Activated naive CD8-positive, alpha-beta T cell treated with anti-CD3 and anti-CD28 coated beads, Interleukin-2, amount 50 U/mL, for 24 hours (primary cell): ENCODE data around the gene FH.

ENCODE experiments used
- ATAC-seq: fragments of 150-1000 bp; cut with Tn5 transposase; one replicate; pipeline ENCODE4 v1.10.0; 2021
- DNase-seq: peaks from one replicate; pipeline ENCODE4 v3.0.0; 2021
- H3K27ac Mint-ChIP-seq: one replicate; pipeline ENCODE4 v1.8.0; 2021; ENCODE audit warnings: mild to moderate bottlenecking, mixed read lengths
- H3K27me3 Mint-ChIP-seq: one replicate; pipeline ENCODE4 v1.8.0; 2021; ENCODE audit warnings: mixed read lengths
- H3K36me3 Mint-ChIP-seq: one replicate; pipeline ENCODE4 v1.8.0; 2021; ENCODE audit warnings: low read depth, mixed read lengths
- H3K4me1 Mint-ChIP-seq: one replicate; pipeline ENCODE4 v1.8.0; 2021; ENCODE audit warnings: mixed read lengths
- H3K4me3 Mint-ChIP-seq: one replicate; pipeline ENCODE4 v1.8.0; 2021; ENCODE audit warnings: mild to moderate bottlenecking, moderate library complexity, mixed read lengths
- H3K9me3 Mint-ChIP-seq: one replicate; pipeline ENCODE4 v1.8.0; 2021; ENCODE audit warnings: mixed read lengths

Gene FH

DNA sequence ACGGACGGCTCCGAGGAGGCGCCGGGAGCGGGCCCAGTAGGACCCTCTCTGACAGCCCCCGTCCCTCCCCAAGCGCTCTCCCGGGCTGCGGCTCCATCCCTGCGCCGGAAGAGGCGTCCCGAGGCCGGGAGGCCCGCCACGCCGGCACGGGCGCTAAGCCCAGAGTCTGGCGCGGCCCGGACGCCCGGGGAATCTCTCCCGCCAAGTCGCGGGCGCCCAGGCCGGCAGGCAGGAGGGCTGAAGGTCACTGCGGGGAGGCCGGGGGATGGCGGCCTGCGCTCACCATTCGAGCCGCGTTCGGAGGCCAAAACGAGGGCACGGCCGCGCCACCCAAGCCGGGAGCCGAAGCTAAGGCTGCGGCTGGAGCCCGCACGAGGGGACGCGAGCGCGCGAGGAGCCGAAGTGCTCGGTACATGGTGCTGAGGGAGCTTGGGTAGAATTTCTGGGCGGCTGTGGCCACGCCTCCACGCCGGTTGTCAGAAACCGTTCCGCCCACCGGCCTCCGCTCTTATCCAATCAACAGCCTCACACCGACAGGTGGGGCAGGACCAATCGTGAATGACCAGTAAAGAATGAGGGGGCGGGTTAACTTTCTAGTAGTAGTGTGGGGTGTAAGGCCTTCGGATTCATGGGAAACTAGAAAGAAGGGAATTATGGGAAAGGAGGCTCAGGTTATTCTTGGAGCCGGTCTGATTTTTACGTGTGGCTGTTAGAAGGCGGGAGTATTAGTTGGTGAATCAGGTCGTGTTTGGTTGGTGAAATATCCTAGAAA lies at the start of gene FH:
FH (minus strand) TSS at position 448 of the 772 bp plus-strand sequence; CDS start at position 415, 33 bp downstream.
- peak within 1 kb of the TSS; percentile 89 for H3K4me3 Mint-ChIP-seq
- H3K27ac Mint-ChIP-seq = peak within 1 kb of the TSS; percentile 80
- DNase-seq (peak; percentile 91), ATAC-seq (peak; percentile 98)
- no peaks in the 10 kb centered on the region for H3K9me3 Mint-ChIP-seq
- peaks cover 22% of the 10 kb centered on the region for H3K27me3 Mint-ChIP-seq
- H3K4me1 Mint-ChIP-seq = peaks cover 24% of the 10 kb centered on the region
- H3K36me3 Mint-ChIP-seq = peaks cover 14% of the 10 kb centered on the region

DNA sequence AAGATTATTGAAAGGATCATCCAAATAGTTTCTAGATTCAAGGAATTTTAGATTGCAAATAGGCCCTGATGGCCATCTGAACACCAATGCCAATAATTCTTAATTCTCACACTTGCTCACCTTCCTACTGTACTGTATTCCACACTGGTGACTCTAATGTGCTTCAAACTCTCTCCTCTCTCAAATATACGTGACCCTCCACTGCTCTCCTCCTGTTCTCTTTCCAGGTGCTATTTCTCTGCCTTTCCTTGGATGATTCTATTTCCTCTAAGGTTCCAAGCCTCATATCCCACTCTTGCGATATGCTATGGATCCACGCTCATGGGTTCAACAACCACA lies 41.3 kb upstream of the FH start:
- H3K4me1 Mint-ChIP-seq = no peaks in the 10 kb centered on the region
- no peaks in the 10 kb centered on the region for H3K27me3 Mint-ChIP-seq
- DNase-seq (no peak), ATAC-seq (no peak)
- H3K9me3 Mint-ChIP-seq = no peaks in the 10 kb centered on the region
- H3K4me3 Mint-ChIP-seq = no peak overlapping the region
- no peaks in the 10 kb centered on the region for H3K36me3 Mint-ChIP-seq
- H3K27ac Mint-ChIP-seq = no peak overlapping the region

DNA sequence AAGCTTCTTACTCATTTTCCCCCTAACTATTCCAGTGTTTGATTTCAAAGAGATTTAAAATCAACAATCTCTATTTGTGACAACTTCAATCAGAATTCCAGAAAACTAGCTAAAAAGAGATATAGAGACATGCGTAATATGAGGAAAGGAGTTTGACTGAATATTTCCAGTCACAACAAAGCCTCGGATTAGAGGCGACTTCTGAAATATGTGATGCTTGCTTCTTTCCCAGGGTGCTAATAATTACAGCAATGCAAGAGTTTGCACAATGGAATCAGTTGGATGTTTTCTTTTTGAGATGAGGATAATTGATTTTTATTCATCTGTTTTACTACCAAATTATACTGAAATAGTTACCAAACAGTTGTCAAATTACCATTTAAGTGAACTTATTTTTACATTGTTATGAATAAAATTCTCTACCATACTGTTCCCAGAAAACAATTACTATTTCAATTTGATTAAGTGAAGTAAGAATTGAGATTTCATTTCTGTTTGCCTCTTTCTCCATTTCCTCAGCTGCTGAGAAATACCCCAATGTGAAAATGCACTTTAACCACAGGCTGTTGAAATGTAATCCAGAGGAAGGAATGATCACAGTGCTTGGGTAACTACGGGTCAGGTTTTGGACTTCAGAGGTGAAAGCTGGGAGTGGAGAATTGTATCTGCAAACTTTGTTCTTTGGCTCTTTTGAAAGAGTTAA lies 40.7 kb upstream of the FH start:
- Mint-ChIP-seq H3K27ac (no peak overlapping the region), H3K36me3 (no peaks in the 10 kb centered on the region), H3K4me1 (no peaks in the 10 kb centered on the region), H3K9me3 (no peaks in the 10 kb centered on the region), H3K27me3 (no peaks in the 10 kb centered on the region), H3K4me3 (no peak overlapping the region)
- ATAC-seq = no peak
- DNase-seq = no peak

DNA sequence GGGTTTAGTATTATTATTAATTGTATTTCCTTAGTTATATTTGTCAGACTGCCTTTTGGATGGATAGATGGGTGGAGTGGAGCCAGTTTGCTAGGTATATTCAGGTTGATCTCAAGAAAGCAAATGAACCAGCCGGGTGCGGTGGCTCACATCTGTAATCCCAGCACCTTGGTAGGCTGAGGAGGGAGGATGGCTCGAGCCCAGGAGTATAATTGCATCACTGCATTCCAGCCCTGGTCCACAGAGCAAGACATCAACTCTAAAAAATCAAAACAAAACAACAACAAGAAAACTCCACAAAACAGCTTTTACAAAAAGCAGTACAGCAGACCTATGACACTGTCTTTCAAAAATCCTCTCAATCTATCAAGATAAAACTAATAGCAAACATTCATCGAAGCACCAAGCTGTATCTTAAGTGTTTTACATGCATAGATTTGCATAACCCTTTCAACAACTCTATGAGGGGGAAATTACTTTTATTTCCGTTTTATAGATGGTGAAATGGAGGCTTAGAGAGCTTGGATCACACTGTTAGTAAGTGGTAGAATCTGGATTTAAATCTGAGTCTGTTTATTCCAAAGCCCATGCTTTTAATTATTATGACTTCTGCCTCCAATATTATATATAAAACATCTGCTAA lies 38.1 kb upstream of the FH start:
- no peak overlapping the region for H3K27ac Mint-ChIP-seq
- H3K9me3 Mint-ChIP-seq = no peaks in the 10 kb centered on the region
- ATAC-seq (no peak), DNase-seq (no peak)
- H3K36me3 Mint-ChIP-seq = peaks cover 2% of the 10 kb centered on the region
- no peaks in the 10 kb centered on the region for H3K27me3 Mint-ChIP-seq
- H3K4me1 Mint-ChIP-seq = peaks cover 2% of the 10 kb centered on the region
- H3K4me3 Mint-ChIP-seq = no peak overlapping the region

DNA sequence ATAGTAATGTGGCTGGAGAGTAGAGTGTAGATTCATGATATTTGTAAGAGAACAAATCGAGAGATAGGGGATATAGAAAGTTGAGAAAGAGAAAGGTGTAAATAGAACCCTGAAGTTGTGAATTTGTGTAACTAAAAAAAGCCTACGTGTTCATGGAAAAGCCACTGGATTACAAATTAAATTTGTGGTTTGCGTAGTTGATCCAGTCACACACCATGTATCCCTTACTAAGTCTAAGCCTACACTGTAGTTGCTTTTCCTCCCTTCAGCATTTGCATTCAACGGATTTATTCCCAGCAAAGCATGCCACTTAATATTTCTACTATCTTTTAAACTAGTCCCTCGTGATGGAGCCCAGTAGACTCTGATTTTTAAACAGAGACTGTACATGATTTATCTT lies 37.5 kb upstream of the FH start:
- Mint-ChIP-seq H3K27me3 (no peaks in the 10 kb centered on the region), H3K4me3 (no peak overlapping the region), H3K9me3 (no peaks in the 10 kb centered on the region), H3K36me3 (peaks cover 2% of the 10 kb centered on the region), H3K4me1 (peaks cover 8% of the 10 kb centered on the region), H3K27ac (no peak overlapping the region)
- DNase-seq = no peak
- ATAC-seq = no peak

DNA sequence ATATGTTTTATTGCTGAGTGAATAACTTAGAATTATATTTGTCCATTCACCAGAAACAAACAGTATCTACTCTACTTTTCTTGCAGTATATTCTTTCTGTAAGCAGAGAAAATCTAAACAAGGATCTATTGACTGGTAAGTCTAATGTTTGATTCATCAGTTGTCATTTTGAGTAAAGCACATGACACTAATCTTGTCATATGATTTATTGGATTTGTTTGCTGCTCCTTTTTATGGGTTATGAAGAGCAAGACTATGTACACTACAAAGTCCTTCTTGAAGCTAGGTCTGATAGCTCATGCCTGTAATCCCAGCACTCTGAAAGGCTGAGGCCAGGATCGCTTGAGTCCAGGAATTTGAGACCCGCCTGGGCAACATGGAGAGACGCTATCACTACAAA lies 36.0 kb upstream of the FH start:
- Mint-ChIP-seq H3K27ac (no peak overlapping the region), H3K36me3 (peaks cover 2% of the 10 kb centered on the region), H3K27me3 (no peaks in the 10 kb centered on the region), H3K4me3 (no peak overlapping the region), H3K9me3 (no peaks in the 10 kb centered on the region), H3K4me1 (peaks cover 23% of the 10 kb centered on the region)
- DNase-seq (no peak), ATAC-seq (no peak)

DNA sequence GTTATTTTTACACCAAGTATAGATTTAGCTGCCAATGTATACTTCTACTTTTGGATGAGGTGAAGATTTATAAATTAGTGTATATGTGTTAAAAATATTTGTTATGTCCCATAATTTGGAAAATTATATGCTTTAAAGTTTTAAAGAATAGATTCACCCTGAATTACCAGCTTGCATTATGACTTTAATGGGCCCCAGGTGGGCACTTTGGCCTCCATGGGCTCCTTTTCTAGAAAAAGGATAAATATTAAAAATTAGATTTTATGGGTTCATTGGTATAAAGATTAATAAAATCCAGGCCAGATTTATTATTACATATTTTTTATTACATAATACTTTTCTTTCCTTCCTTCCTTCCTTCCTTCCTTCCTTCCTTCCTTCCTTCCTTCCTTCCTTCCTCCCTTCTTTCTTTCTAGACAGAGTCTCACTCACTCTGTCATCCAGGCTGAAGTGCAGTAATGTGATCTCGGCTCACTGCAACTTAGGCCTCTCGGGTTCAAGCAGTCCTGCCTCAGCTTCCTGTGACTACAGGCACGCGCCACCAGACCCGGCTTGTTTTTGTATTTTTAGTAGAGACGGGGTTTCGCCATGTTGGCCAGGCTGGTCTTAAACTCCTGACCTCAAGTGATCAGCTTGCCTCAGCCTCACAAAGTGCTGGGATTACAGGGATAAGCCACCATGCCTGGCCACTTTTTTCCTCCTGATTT lies 34.5 kb upstream of the FH start:
- Mint-ChIP-seq H3K27ac (no peak overlapping the region), H3K4me1 (peaks cover 26% of the 10 kb centered on the region), H3K27me3 (no peaks in the 10 kb centered on the region), H3K36me3 (peaks cover 2% of the 10 kb centered on the region), H3K4me3 (no peak overlapping the region), H3K9me3 (no peaks in the 10 kb centered on the region)
- no peak for DNase-seq
- ATAC-seq = no peak

DNA sequence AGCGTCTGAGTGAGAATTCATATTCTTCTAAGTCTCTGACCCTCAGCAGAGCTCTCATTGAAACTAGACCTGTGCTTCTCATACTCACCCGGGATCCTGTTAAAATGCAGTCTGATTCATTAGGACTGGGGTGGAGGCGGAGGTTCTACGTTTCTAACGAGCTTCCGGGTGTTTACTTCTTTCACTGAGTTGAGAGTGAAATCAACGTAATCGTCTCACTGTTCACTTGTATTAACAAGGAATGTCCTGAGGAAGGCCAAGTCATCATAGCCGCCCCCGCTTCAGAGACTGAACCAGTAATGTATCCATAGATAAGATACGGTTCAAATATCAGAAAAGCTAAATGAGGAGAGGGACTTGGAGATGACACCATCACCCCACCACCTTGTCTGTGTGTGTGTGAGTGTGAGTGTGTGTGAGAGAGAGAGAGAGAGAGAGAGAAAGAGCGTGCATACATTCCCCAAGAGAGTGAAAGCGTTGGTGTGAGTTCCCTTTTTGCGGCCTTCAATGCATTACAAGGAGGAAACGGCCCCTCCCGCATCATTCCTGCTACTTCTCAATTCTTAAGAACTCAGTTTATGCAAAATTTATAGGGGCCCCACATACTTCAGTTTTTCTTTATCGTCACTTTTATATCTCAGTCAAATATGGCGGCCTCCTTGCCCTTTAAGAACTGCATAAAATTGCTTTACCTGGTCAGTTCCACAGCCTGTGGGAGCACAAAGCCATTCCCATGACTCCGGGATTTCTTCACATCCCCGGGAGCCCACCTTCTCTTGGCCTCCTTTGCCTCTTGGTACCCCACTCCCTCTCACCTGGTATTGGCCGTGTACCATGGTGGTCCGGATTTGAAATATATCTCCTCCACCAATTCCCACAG lies 32.4 kb upstream of the FH start:
- Mint-ChIP-seq H3K36me3 (peaks cover 2% of the 10 kb centered on the region), H3K4me3 (peak overlapping the region; percentile 76), H3K27ac (peak overlapping the region; percentile 91), H3K9me3 (no peaks in the 10 kb centered on the region), H3K27me3 (no peaks in the 10 kb centered on the region), H3K4me1 (peaks cover 26% of the 10 kb centered on the region)
- peak; percentile 92 for ATAC-seq
- DNase-seq = peak; percentile 34

DNA sequence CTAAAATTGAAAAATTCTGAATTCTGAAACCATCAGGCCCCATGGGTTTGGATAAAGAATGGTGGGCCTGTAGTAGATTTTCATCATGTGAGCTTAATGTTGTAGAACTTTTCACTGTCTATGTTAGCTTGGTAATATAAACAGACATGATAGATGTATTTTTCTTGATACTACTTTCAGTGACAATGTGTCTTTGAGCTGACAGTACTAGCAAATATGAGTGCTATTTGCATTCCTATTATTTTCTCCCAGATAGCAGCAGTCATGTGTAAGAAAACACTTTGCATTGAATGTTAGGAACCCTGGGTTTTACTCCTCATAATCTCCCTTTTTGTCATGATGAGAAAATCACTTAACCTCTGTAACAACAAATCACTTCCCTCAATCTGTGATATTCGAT lies 30.8 kb upstream of the FH start:
- H3K4me1 Mint-ChIP-seq = peaks cover 26% of the 10 kb centered on the region

DNA sequence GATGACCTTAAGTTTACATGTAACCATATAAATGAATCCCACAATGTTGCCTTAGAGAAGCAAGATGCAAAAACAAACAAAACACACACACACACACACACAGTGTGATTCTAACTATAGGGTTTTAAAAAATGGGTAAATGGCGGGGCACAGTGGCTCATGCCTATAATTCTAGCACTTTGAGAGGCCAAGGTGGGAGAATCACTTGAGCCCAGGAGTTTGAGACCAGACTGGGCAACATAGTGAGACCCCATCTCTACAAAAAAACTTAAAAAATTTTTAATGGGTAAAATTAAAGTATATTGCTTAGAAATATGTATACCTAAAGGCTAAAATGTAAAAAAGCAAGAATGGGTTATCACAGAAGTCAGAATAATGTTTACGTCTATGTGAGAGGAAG lies 28.5 kb upstream of the FH start:
- no peak for DNase-seq
- Mint-ChIP-seq H3K4me3 (no peak overlapping the region), H3K27me3 (no peaks in the 10 kb centered on the region), H3K27ac (no peak overlapping the region), H3K36me3 (no peaks in the 10 kb centered on the region), H3K4me1 (peaks cover 26% of the 10 kb centered on the region), H3K9me3 (no peaks in the 10 kb centered on the region)
- ATAC-seq = no peak

More for the DNA sequence above, 30.8 kb upstream of the FH start:
- H3K27me3 Mint-ChIP-seq = no peaks in the 10 kb centered on the region
- peaks cover 2% of the 10 kb centered on the region for H3K36me3 Mint-ChIP-seq
- no peak overlapping the region for H3K4me3 Mint-ChIP-seq
- ATAC-seq (no peak), DNase-seq (no peak)
- H3K27ac Mint-ChIP-seq = peak overlapping the region; percentile 13
- no peaks in the 10 kb centered on the region for H3K9me3 Mint-ChIP-seq

DNA sequence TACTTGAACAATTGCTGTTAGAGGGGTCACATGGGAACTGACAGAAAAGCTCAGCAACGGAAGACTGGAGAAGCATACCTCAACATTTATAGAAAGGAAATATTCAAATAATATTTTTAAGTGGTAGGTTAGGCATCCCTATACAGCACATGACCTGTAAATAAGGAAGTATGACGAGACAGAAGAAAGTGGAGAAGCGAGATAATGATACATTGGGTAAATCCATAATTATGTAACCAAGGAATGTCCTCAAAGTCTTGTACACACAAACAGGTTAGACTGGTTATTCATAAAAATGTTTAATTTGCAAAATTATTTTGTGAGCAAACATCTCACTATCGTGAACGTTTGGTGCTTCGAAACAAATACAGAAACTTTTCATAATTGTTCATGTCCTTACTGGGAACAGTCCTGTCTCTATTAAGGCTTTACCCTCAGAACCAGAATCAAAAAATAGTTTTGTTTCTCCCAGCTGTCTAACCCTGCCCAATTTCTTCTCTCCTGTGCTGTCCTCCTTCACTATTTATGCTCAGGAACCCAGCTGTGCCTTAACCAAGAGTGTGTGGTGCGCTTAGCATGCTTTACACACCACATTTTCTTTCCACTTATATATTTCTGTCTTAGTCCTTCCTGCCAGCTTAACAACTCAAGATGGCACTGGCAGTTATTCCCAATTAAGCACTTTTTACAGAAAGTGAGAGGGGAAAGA lies 22.8 kb upstream of the FH start:
- DNase-seq (no peak), ATAC-seq (no peak)
- Mint-ChIP-seq H3K4me1 (no peaks in the 10 kb centered on the region), H3K27ac (no peak overlapping the region), H3K27me3 (no peaks in the 10 kb centered on the region), H3K36me3 (peaks cover 4% of the 10 kb centered on the region), H3K4me3 (no peak overlapping the region), H3K9me3 (no peaks in the 10 kb centered on the region)

DNA sequence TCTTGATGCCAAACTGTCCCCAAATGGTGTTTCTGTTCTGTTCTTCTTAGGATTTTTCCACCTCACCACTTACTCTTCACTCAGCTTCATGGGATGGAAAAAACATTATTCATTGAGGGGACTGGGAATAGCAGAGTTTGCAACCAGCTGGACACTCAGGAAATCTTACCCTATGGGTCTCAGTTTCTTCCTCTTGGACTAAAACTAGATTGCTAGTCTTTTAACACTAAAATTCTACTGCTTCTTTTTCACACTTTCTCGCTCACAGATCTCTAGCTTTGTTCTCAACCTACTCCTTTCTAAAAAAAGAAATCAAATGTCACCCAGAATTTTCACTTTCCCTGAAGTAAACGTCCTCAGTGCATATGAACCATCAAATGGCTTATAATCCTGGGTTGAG lies 17.4 kb upstream of the FH start:
- Mint-ChIP-seq H3K4me3 (no peak overlapping the region), H3K36me3 (peaks cover 4% of the 10 kb centered on the region), H3K27me3 (peaks cover 1% of the 10 kb centered on the region), H3K4me1 (peaks cover 22% of the 10 kb centered on the region), H3K27ac (no peak overlapping the region), H3K9me3 (no peaks in the 10 kb centered on the region)
- DNase-seq = no peak
- no peak for ATAC-seq

DNA sequence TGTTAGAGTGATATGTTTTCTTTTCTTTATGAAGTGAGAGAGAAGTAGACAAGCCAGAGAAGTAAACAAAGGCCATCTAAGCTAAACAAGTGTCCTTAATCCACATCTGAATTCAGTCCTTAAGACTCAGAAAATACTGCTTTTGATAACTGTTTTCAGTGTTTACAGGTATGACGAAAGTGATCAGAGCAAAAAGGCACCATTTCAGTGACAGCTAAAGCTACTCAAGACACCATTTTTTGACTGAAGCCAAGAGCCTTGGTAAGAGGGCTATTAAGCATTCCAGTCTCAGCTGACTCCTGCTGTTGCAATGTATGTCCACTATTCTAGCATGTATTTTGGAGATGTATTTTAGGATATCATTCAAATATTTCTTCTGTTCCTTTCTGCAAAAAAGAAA lies 16.7 kb upstream of the FH start:
- DNase-seq = no peak
- Mint-ChIP-seq H3K4me3 (no peak overlapping the region), H3K36me3 (peaks cover 4% of the 10 kb centered on the region), H3K27ac (no peak overlapping the region), H3K9me3 (no peaks in the 10 kb centered on the region), H3K4me1 (peaks cover 27% of the 10 kb centered on the region), H3K27me3 (peaks cover 1% of the 10 kb centered on the region)
- ATAC-seq = no peak
